IPS-15b (cell line): Measurements from ENCODE around the gene PES1.
"Not testable (repeated sequence)": the region's sequence is repeated elsewhere in the genome, so short reads cannot be mapped to it uniquely, and the experiment has no call there.

Experiments used
- H3K27me3 ChIP-seq: one replicate; pipeline ENCODE4 v1.6.1; 2013; ENCODE audit warnings: low read length; ENCODE audit not compliant: control insufficient read depth, insufficient read depth
- H3K36me3 ChIP-seq: one replicate; pipeline ENCODE4 v1.6.1; 2013; ENCODE audit warnings: low read length; ENCODE audit not compliant: control insufficient read depth, insufficient read depth
- H3K4me1 ChIP-seq: one replicate; pipeline ENCODE4 v1.6.1; 2013; ENCODE audit warnings: mild to moderate bottlenecking, low read length; ENCODE audit not compliant: control insufficient read depth, insufficient read depth
- H3K4me3 ChIP-seq: one replicate; pipeline ENCODE4 v1.5.1; 2013; ENCODE audit warnings: low read depth, low read length
- H3K9ac ChIP-seq: one replicate; pipeline ENCODE4 v1.6.1; 2013; ENCODE audit warnings: low read depth, mild to moderate bottlenecking, low read length
- H3K9me3 ChIP-seq: one replicate; pipeline ENCODE4 v1.6.1; 2013; ENCODE audit warnings: mild to moderate bottlenecking, low read length; ENCODE audit not compliant: control insufficient read depth, insufficient read depth

Gene PES1

GRCh38 chr22:30541511-30541910, 50.2 kb downstream of the PES1 start:
- H3K9ac ChIP-seq, H3K9me3 ChIP-seq, H3K4me1 ChIP-seq, H3K36me3 ChIP-seq: not testable (repeated sequence)
- Histone ChIP-seq H3K4me3 (peak overlapping the region; percentile 24), H3K27me3 (peaks cover 13% of the 10 kb centered on the region)

GRCh38 chr22:30539368-30539767, 52.3 kb downstream of the PES1 start:
- H3K9me3 ChIP-seq = no peaks in the 10 kb centered on the region
- H3K36me3 ChIP-seq = no peaks in the 10 kb centered on the region
- H3K4me3 ChIP-seq = no peak overlapping the region
- H3K27me3 ChIP-seq = peaks cover 13% of the 10 kb centered on the region
- H3K9ac ChIP-seq = no peak overlapping the region
- peaks cover 4% of the 10 kb centered on the region for H3K4me1 ChIP-seq

DNA sequence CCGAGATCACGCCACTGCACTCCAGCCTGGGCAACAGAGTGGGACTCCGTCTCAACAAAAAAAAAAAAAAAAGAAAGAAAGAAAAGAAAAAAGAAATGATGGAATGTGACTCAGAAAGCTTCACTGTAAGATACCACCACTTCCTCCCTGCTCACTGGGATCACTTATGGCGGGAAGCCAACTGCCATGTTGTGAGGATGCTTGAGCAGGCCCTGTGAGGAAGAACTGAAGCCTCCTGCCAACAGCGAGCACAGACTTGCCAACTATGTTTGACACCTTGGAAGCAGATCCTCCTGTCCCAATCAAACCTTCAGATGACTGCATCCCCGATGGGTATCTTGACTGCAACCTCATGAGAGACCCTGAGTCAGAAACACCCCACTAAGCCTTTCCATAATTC, 53.4 kb downstream of the PES1 start:
- H3K36me3 ChIP-seq = no peaks in the 10 kb centered on the region
- H3K4me1 ChIP-seq = peaks cover 4% of the 10 kb centered on the region
- no peak overlapping the region for H3K4me3 ChIP-seq
- H3K27me3 ChIP-seq = peaks cover 8% of the 10 kb centered on the region
- H3K9ac ChIP-seq = no peak overlapping the region
- H3K9me3 ChIP-seq = no peaks in the 10 kb centered on the region

- H3K9me3 ChIP-seq = no peaks in the 10 kb centered on the region
- H3K9ac ChIP-seq = no peak overlapping the region
- no peaks in the 10 kb centered on the region for H3K27me3 ChIP-seq
- H3K36me3 ChIP-seq = no peaks in the 10 kb centered on the region
- H3K4me1 ChIP-seq = peaks cover 4% of the 10 kb centered on the region
- H3K4me3 ChIP-seq = no peak overlapping the region
These were observed 54.5 kb downstream of the PES1 start for GRCh38 chr22:30537083-30537731.

GRCh38 chr22:30535182-30535581, 56.5 kb downstream of the PES1 start:
- no peaks in the 10 kb centered on the region for H3K36me3 ChIP-seq
- H3K27me3 ChIP-seq = no peaks in the 10 kb centered on the region
- H3K4me3 ChIP-seq = no peak overlapping the region
- H3K9me3 ChIP-seq = no peaks in the 10 kb centered on the region
- H3K4me1 ChIP-seq = peaks cover 4% of the 10 kb centered on the region
- H3K9ac ChIP-seq = no peak overlapping the region

DNA sequence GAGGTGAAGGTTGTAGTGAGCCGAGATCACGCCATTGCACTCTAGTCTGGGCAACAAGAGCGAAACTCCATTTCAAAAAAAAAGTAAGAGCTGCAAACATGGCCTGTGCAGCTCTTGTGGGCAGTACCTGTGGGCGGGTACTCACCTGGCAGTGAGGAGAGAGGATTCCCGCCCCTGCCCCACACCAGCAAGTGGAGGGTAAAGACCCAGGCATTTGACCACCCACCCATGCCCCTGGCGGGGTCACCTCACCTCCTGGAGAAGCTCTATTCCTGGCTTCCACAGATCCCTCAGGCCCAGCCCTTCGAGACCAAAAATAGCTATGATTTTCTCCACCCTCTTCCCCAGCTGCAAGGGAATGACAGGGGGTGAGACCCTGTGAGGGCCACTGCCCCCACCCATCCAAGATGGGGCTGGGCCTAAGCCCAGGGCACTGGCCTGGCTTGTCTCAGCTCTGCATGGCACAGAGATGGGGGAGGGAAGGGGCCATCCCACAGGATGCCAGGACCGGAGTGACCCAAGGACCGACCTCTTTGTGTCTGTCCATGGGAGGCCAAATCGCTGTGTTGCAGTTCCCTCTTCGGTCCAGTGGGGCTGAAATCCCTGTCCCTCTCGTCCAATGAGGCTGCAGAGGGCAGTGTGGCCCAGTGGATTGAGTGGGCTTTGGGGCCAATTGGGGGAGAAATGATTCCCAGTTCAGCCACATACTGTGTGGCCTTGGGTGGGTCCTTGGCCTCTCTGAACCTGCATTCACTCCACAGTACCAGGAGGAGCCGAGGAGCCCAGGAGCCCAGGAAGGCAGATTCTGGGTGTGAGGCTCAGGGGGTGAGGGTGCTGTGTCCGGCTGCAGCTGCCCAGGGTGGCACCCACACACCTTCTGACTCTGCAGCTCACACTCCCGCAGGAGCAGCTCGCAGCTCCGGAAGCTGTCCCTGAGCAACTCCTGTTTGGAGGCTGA, 59.8 kb downstream of the PES1 start:
- Histone ChIP-seq H3K4me3 (no peak overlapping the region), H3K27me3 (no peaks in the 10 kb centered on the region), H3K9ac (no peak overlapping the region), H3K4me1 (no peaks in the 10 kb centered on the region), H3K36me3 (no peaks in the 10 kb centered on the region), H3K9me3 (no peaks in the 10 kb centered on the region)

- H3K27me3 ChIP-seq = no peaks in the 10 kb centered on the region
- H3K4me3 ChIP-seq = no peak overlapping the region
- H3K4me1 ChIP-seq = no peaks in the 10 kb centered on the region
- no peaks in the 10 kb centered on the region for H3K9me3 ChIP-seq
- H3K36me3 ChIP-seq = no peaks in the 10 kb centered on the region
- H3K9ac ChIP-seq = no peak overlapping the region
These were observed 65.1 kb downstream of the PES1 start for GRCh38 chr22:30526656-30527055.
